ENCODE data around the gene FIBIN.

DNA sequence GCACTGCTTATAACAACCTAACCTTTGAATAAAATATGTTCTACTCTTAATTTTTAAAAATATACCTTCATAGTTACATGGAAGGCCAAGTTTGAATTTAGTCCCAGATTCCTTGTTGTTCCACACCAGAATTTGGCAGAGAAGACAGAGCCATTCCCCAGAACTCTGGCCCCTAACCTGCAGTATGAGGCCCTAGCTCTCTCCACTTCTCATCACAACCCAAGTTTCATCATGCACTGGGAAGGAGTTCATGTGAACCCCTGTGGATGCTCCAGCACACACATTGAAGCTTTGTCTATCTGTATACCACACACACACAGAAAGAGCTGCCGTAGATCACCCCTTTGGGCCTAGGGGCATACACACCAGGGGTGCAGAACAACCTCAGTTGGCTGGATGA is 36.1 kb downstream of the FIBIN start:
- TF ChIP-seq CTCF (IDR thresholded peaks at IDR 0.05; ENCODE audit: borderline replicate concordance, extremely low read depth, low read length, poor library complexity, severe bottlenecking) (no peak), EZH2 (IDR thresholded peaks at IDR 0.05; ENCODE audit: borderline replicate concordance, low read depth, low read length, severe bottlenecking) (no peak)
